CD4-positive, alpha-beta memory T cell (primary cell): ENCODE results near the gene ZNF710. TPM values are rescaled to one million over a fixed set of nuclear protein-coding genes. Genes with fewer than 3 reads are reported as not detected.

ENCODE experiments used
- CTCF ChIA-PET: fragments of 350-600 bp; sonication (Branson Sonifier 250); formaldehyde crosslinking; loops from one replicate; lab custom pipeline; 2021; ENCODE audit warnings: inconsistent platforms; ENCODE audit not compliant: partially characterized antibody; lab: Charles Lee
- POLR2A ChIA-PET: fragments of 350-600 bp; sonication (Branson Sonifier 250); formaldehyde crosslinking; loops from one replicate; lab custom pipeline; 2021; ENCODE audit not compliant: partially characterized antibody; lab: Charles Lee
- DNase-seq, 5 donors: peaks; one replicate each; pipeline versions ENCODE4 v3.0.0 to v3.0.0-alpha.2; 2020 to 2022; ENCODE audit warnings: mixed read lengths in 1 of 5
- H3K27ac ChIP-seq: one replicate; pipeline ENCODE4 v1.7.0; 2013; ENCODE audit warnings: low read depth, low read length
- H3K27me3 ChIP-seq: 2 replicates; pipeline ENCODE4 v1.7.0; 2013; ENCODE audit warnings: mild to moderate bottlenecking, low read length, moderate library complexity; ENCODE audit not compliant: insufficient read depth
- H3K36me3 ChIP-seq: 2 replicates; pipeline ENCODE4 v1.7.0; 2013; ENCODE audit warnings: mild to moderate bottlenecking, low read length, moderate library complexity; ENCODE audit not compliant: insufficient read depth
- H3K4me1 ChIP-seq: 2 replicates; pipeline ENCODE4 v1.7.0; 2013; ENCODE audit warnings: mild to moderate bottlenecking, low read length, moderate library complexity; ENCODE audit not compliant: insufficient read depth
- H3K4me3 ChIP-seq, 2 donors: one replicate each; pipeline ENCODE4 v1.7.0; 2013; ENCODE audit warnings: low read length in 2 of 2, mild to moderate bottlenecking in 1 of 2
- H3K9me3 ChIP-seq, 2 donors: one replicate each; pipeline ENCODE4 v1.7.0; 2013; ENCODE audit warnings: low read length in 2 of 2, control low read depth in 1 of 2; ENCODE audit not compliant: control insufficient read depth in 1 of 2
- H3K27ac Mint-ChIP-seq, 7 donors: one replicate each; pipeline ENCODE4 v1.8.0; 2020 to 2021; ENCODE audit warnings: mixed read lengths in 7 of 7, mild to moderate bottlenecking in 6 of 7, inconsistent platforms in 3 of 7, moderate library complexity in 3 of 7
- H3K27me3 Mint-ChIP-seq, 2 donors: one replicate each; pipeline ENCODE4 v1.8.0; 2020 to 2021; ENCODE audit warnings: mixed read lengths in 2 of 2
- H3K36me3 Mint-ChIP-seq, 2 donors: one replicate each; pipeline ENCODE4 v1.8.0; 2020 to 2021; ENCODE audit warnings: mixed read lengths in 2 of 2, inconsistent platforms in 1 of 2, mild to moderate bottlenecking in 1 of 2
- H3K4me1 Mint-ChIP-seq, 4 donors: one replicate each; pipeline ENCODE4 v1.8.0; 2020 to 2021; ENCODE audit warnings: mixed read lengths in 4 of 4, mild to moderate bottlenecking in 1 of 4
- H3K4me3 Mint-ChIP-seq, 8 donors: one replicate each; pipeline ENCODE4 v1.8.0; 2020 to 2021; ENCODE audit warnings: mixed read lengths in 8 of 8, mild to moderate bottlenecking in 7 of 8, moderate library complexity in 6 of 8, inconsistent platforms in 3 of 8
- H3K9me3 Mint-ChIP-seq, 8 donors: one replicate each; pipeline ENCODE4 v1.8.0; 2020 to 2021; ENCODE audit warnings: mixed read lengths in 8 of 8, mild to moderate bottlenecking in 5 of 8, inconsistent platforms in 3 of 8, moderate library complexity in 1 of 8
- intact Hi-C: fragments of 100-400 bp; cut with micrococcal nuclease; formaldehyde crosslinking; loops from one replicate; pipeline ENCODE4 v1.15.1; 2023
- polyA plus RNA-seq, 2 donors: library from polyadenylated mRNA; unstranded; fragments of 300-500 nt; fragmentation: Illumina TruSeq; gene quantifications; one replicate each; pipeline ENCODE4 v1.2.3, GENCODE V29; 2021
- total RNA-seq, 2 experiments: library from RNA; stranded (reverse); gene quantifications; one replicate each; pipeline ENCODE4 v1.2.3, GENCODE V29; 2021

ZNF710 gene
- total and polyA plus RNA-seq, 4 experiments from 2014 or later, result 0.10 to 19.7 (median 10.9) TPM

- H3K36me3 Mint-ChIP-seq, result no peaks in the 10 kb centered on the region
- no peaks in the 10 kb centered on the region for H3K9me3 ChIP-seq
- no peaks in the 10 kb centered on the region for H3K27me3 Mint-ChIP-seq
- H3K9me3 Mint-ChIP-seq, result no peaks in the 10 kb centered on the region
- no peak for DNase-seq
- H3K36me3 ChIP-seq, result no peaks in the 10 kb centered on the region
- peaks cover 18% of the 10 kb centered on the region for H3K4me1 ChIP-seq
- H3K27me3 ChIP-seq, result no peaks in the 10 kb centered on the region
- no peak overlapping the region for H3K27ac ChIP-seq
- CTCF ChIA-PET, result interaction anchor here (1.1 kb wide), 1 partner anchor 31 kb away, joined by 3 read pairs; no protein-coding TSS in a partner anchor
- peak overlapping the region in 6 of 7 donors; percentile 24 to 90 (median 53) for H3K27ac Mint-ChIP-seq
- H3K4me3 Mint-ChIP-seq, result no peak overlapping the region
- peaks cover 28 to 43% (median 36%) of the 10 kb centered on the region in 4 donors for H3K4me1 Mint-ChIP-seq
- H3K4me3 ChIP-seq, result no peak overlapping the region
- intact Hi-C loops, result no loop called here
- POLR2A ChIA-PET, result interaction anchor here (1.2 kb wide), 1 partner anchor 161 kb away, joined by 4 read pairs; no protein-coding TSS in a partner anchor
Observed at GRCh38 chr15:90055182-90055581, 54.1 kb downstream of the ZNF710 start.

GRCh38 chr15:90056529-90056928 is 55.4 kb downstream of the ZNF710 start:
- no peak overlapping the region for H3K4me3 Mint-ChIP-seq
- Histone ChIP-seq H3K4me3 (no peak overlapping the region), H3K4me1 (peaks cover 32% of the 10 kb centered on the region), H3K36me3 (no peaks in the 10 kb centered on the region), H3K27me3 (no peaks in the 10 kb centered on the region), H3K27ac (no peak overlapping the region), H3K9me3 (no peaks in the 10 kb centered on the region)
- H3K4me1 Mint-ChIP-seq, result peaks cover 32 to 48% (median 41%) of the 10 kb centered on the region in 4 donors
- H3K9me3 Mint-ChIP-seq, result no peaks in the 10 kb centered on the region
- DNase-seq, result no peak
- CTCF ChIA-PET, result interaction anchor here (0.6 kb wide), 1 partner anchor 12 kb away, joined by 3 read pairs; no protein-coding TSS in a partner anchor
- intact Hi-C loops, result no loop called here
- H3K36me3 Mint-ChIP-seq, result no peaks in the 10 kb centered on the region
- POLR2A ChIA-PET, result no interaction called here
- H3K27ac Mint-ChIP-seq, result peak overlapping the region in 1 of 7 donors; percentile 8
- H3K27me3 Mint-ChIP-seq, result no peaks in the 10 kb centered on the region

GRCh38 chr15:90058308-90058707 is 57.2 kb downstream of the ZNF710 start:
- no peaks in the 10 kb centered on the region for H3K36me3 Mint-ChIP-seq
- H3K4me3 Mint-ChIP-seq, result no peak overlapping the region
- peak overlapping the region in 6 of 7 donors; percentile 62 to 97 (median 92) for H3K27ac Mint-ChIP-seq
- no peaks in the 10 kb centered on the region for H3K27me3 ChIP-seq
- H3K4me1 ChIP-seq, result peaks cover 49% of the 10 kb centered on the region
- ChIA-PET POLR2A (interaction anchor here (0.6 to 2.7 kb wide), 3 partner anchors 27 to 165 kb away, joined by 3 to 19 read pairs (median 3); partner anchors contain the start of genes AP3S2 and ZNF710), CTCF (interaction anchor here (1.6 to 1.7 kb wide), 2 partner anchors 13 to 56 kb away, joined by 3 to 10 read pairs; no protein-coding TSS in a partner anchor)
- peaks cover 39 to 63% (median 51%) of the 10 kb centered on the region in 4 donors for H3K4me1 Mint-ChIP-seq
- H3K9me3 Mint-ChIP-seq, result no peaks in the 10 kb centered on the region
- no peak overlapping the region for H3K27ac ChIP-seq
- no peaks in the 10 kb centered on the region for H3K27me3 Mint-ChIP-seq
- H3K36me3 ChIP-seq, result no peaks in the 10 kb centered on the region
- DNase-seq, result no peak
- no peak overlapping the region for H3K4me3 ChIP-seq
- intact Hi-C loops, result no loop called here
- no peaks in the 10 kb centered on the region for H3K9me3 ChIP-seq

GRCh38 chr15:90058775-90059174 is 57.7 kb downstream of the ZNF710 start:
- Mint-ChIP-seq H3K9me3 (no peaks in the 10 kb centered on the region), H3K4me1 (peaks cover 40 to 68% (median 53%) of the 10 kb centered on the region in 4 donors), H3K4me3 (peak overlapping the region in 7 of 8 donors; percentile 35 to 82 (median 59)), H3K27me3 (no peaks in the 10 kb centered on the region), H3K27ac (peak overlapping the region; percentile 90 to 97 (median 94)), H3K36me3 (no peaks in the 10 kb centered on the region)
- CTCF ChIA-PET, result interaction anchor here (1.0 to 1.7 kb wide), 3 partner anchors 12 to 184 kb away, joined by 3 to 10 read pairs (median 3); no protein-coding TSS in a partner anchor
- H3K9me3 ChIP-seq, result no peaks in the 10 kb centered on the region
- peaks cover 49% of the 10 kb centered on the region for H3K4me1 ChIP-seq
- POLR2A ChIA-PET, result interaction anchor here (0.6 to 2.7 kb wide), 6 partner anchors 9 to 165 kb away, joined by 3 to 19 read pairs (median 4); partner anchors contain the start of genes AP3S2 and ZNF710
- H3K27ac ChIP-seq, result peak overlapping the region; percentile 62
- H3K36me3 ChIP-seq, result no peaks in the 10 kb centered on the region
- intact Hi-C loops, result no loop called here
- no peaks in the 10 kb centered on the region for H3K27me3 ChIP-seq
- H3K4me3 ChIP-seq, result peak overlapping the region in 1 of 2 donors; percentile 51
- DNase-seq, result no peak

GRCh38 chr15:90059208-90059985 is 58.3 kb downstream of the ZNF710 start:
- peaks cover 49% of the 10 kb centered on the region for H3K4me1 ChIP-seq
- H3K4me1 Mint-ChIP-seq, result peaks cover 37 to 70% (median 49%) of the 10 kb centered on the region in 4 donors
- peak overlapping the region in 1 of 2 donors; percentile 51 for H3K4me3 ChIP-seq

GRCh38 chr15:90060797-90061196 is 59.7 kb downstream of the ZNF710 start:
- H3K36me3 Mint-ChIP-seq, result no peaks in the 10 kb centered on the region
- Histone ChIP-seq H3K27ac (no peak overlapping the region), H3K4me1 (peaks cover 49% of the 10 kb centered on the region), H3K4me3 (no peak overlapping the region), H3K9me3 (no peaks in the 10 kb centered on the region), H3K36me3 (no peaks in the 10 kb centered on the region), H3K27me3 (no peaks in the 10 kb centered on the region)
- ChIA-PET POLR2A (interaction anchor here (1.6 to 2.7 kb wide), 3 partner anchors 39 to 167 kb away, joined by 7 to 19 read pairs (median 8); partner anchors contain the start of genes AP3S2 and ZNF710), CTCF (interaction anchor here (0.9 to 3.1 kb wide), 3 partner anchors 10 to 58 kb away, joined by 3 to 23 read pairs (median 3); no protein-coding TSS in a partner anchor)
- intact Hi-C loops, result loop anchor here (5.0 kb wide), 1 partner anchor 37 kb away; no protein-coding TSS in a partner anchor
- H3K27ac Mint-ChIP-seq, result peak overlapping the region in 4 of 7 donors; percentile 85 to 97 (median 90)
- H3K4me3 Mint-ChIP-seq, result peak overlapping the region in 1 of 8 donors; percentile 29
- DNase-seq, result peak in 1 of 5 donors; percentile 17
- no peaks in the 10 kb centered on the region for H3K9me3 Mint-ChIP-seq
- H3K4me1 Mint-ChIP-seq, result peaks cover 31 to 59% (median 44%) of the 10 kb centered on the region in 4 donors
- H3K27me3 Mint-ChIP-seq, result no peaks in the 10 kb centered on the region

More at GRCh38 chr15:90059208-90059985, 58.3 kb downstream of the ZNF710 start:
- Histone ChIP-seq H3K27ac (peak overlapping the region; percentile 62), H3K27me3 (no peaks in the 10 kb centered on the region), H3K9me3 (no peaks in the 10 kb centered on the region), H3K36me3 (no peaks in the 10 kb centered on the region)
- H3K4me3 Mint-ChIP-seq, result peak overlapping the region in 7 of 8 donors; percentile 35 to 82 (median 71)
- H3K27ac Mint-ChIP-seq, result peak overlapping the region; percentile 90 to 97 (median 94)
- H3K27me3 Mint-ChIP-seq, result no peaks in the 10 kb centered on the region
- CTCF ChIA-PET, result interaction anchor here (0.9 to 1.7 kb wide), 4 partner anchors 12 to 185 kb away, joined by 3 to 10 read pairs (median 4); no protein-coding TSS in a partner anchor
- POLR2A ChIA-PET, result interaction anchor here (0.6 to 2.7 kb wide), 10 partner anchors 10 to 166 kb away, joined by 3 to 19 read pairs (median 4); partner anchors contain the start of genes AP3S2, IDH2 and ZNF710
- DNase-seq, result peak; percentile 64 to 81 (median 72)
- H3K36me3 Mint-ChIP-seq, result no peaks in the 10 kb centered on the region
- no peaks in the 10 kb centered on the region for H3K9me3 Mint-ChIP-seq
- intact Hi-C loops, result no loop called here
